GM23248 (cell line): ENCODE results near the gene LDB2. TPM values are rescaled to one million over a fixed set of nuclear protein-coding genes. Genes with fewer than 3 reads are reported as not detected.

Source experiments
- DNase-seq: peaks from one replicate; pipeline ENCODE4 v3.0.0-alpha.2; 2015
- H2AFZ ChIP-seq: fragments of 200-600 bp; sonication (generic); 2 replicates; pipeline ENCODE4 v1.6.1; 2016; ENCODE audit warnings: antibody characterized with exemption
- H3F3A ChIP-seq: fragments of 200-600 bp; sonication (generic); 2 replicates; pipeline ENCODE4 v1.6.1; 2016; ENCODE audit warnings: mild to moderate bottlenecking, antibody characterized with exemption, mixed run types; ENCODE audit not compliant: insufficient read depth
- H3K27ac ChIP-seq: fragments of 200-600 bp; sonication (generic); 2 replicates; pipeline ENCODE4 v1.5.1; 2016; ENCODE audit warnings: mild to moderate bottlenecking
- H3K27me3 ChIP-seq: fragments of 200-600 bp; sonication (generic); replicated peaks from 2 replicates; pipeline ENCODE4 v1.6.1; 2016; ENCODE audit warnings: mild to moderate bottlenecking; ENCODE audit not compliant: insufficient read depth
- H3K36me3 ChIP-seq: fragments of 200-600 bp; sonication (generic); 2 replicates; pipeline ENCODE4 v1.6.1; 2016; ENCODE audit warnings: low read depth, mild to moderate bottlenecking
- H3K4me1 ChIP-seq: fragments of 200-600 bp; sonication (generic); 2 replicates; pipeline ENCODE4 v1.6.1; 2016; ENCODE audit warnings: mild to moderate bottlenecking; ENCODE audit not compliant: insufficient read depth
- H3K4me2 ChIP-seq: fragments of 200-600 bp; sonication (generic); one replicate; pipeline ENCODE4 v1.6.1; 2016; ENCODE audit warnings: mild to moderate bottlenecking; ENCODE audit not compliant: unreplicated experiment
- H3K4me3 ChIP-seq: fragments of 200-600 bp; sonication (generic); 2 replicates; pipeline ENCODE4 v1.5.1; 2016; ENCODE audit warnings: mild to moderate bottlenecking
- H3K79me2 ChIP-seq: fragments of 200-600 bp; sonication (generic); 2 replicates; pipeline ENCODE4 v1.6.1; 2016; ENCODE audit warnings: mild to moderate bottlenecking; ENCODE audit not compliant: insufficient read depth
- H3K9ac ChIP-seq: fragments of 200-600 bp; sonication (generic); 2 replicates; pipeline ENCODE4 v1.6.1; 2016; ENCODE audit warnings: mild to moderate bottlenecking
- H3K9me2 ChIP-seq: fragments of 200-600 bp; sonication (generic); 2 replicates; pipeline ENCODE4 v1.6.1; 2016; ENCODE audit warnings: mixed run types, mild to moderate bottlenecking, moderate library complexity; ENCODE audit not compliant: insufficient read depth
- H3K9me3 ChIP-seq: fragments of 200-600 bp; sonication (generic); one replicate; pipeline ENCODE4 v1.6.1; 2017; ENCODE audit warnings: low read depth
- H4K20me1 ChIP-seq: fragments of 200-600 bp; sonication (generic); 2 replicates; pipeline ENCODE4 v1.6.0; 2016; ENCODE audit not compliant: insufficient read depth
- EZH2 ChIP-seq: fragments of 200-600 bp; sonication (generic); IDR thresholded peaks from 2 replicates; pipeline ENCODE4 v1.6.1; 2018; ENCODE audit warnings: antibody characterized with exemption, mild to moderate bottlenecking; ENCODE audit not compliant: insufficient read depth, poor library complexity, severe bottlenecking
- EZH2phosphoT487 ChIP-seq: fragments of 200-600 bp; sonication (generic); IDR thresholded peaks from 2 replicates; pipeline ENCODE4 v1.6.1; 2018; ENCODE audit warnings: antibody characterized with exemption, moderate library complexity, mild to moderate bottlenecking, low read depth; ENCODE audit not compliant: insufficient read depth
- WGBS, 2 experiments: methylation state at CpG; one replicate each; pipeline ENCODE4 v1.1.6; 2015 to 2017; ENCODE audit warnings: low lambda C conversion rate in 2 of 2, low coverage in 1 of 2; ENCODE audit errors: missing lambda C conversion rate in 2 of 2; 5-methylcytosine and 5-hydroxymethylcytosine counted together
- in situ Hi-C: fragments of 300-500 bp; cut with MboI; formaldehyde crosslinking; loops from 2 replicates; pipeline ENCODE4 v1.15.0; 2020
- polyA plus RNA-seq: library from polyadenylated mRNA; unstranded; fragments of >200 nt; fragmentation: Nextera tagmentation; extraction: Ambion mirVana; gene quantifications from 2 replicates; pipeline ENCODE4 v1.2.1, GENCODE V29; 2016
- total RNA-seq: library from RNA; depleted of rRNA; stranded (reverse); fragments of >200 nt; shearing (Covaris generic); gene quantifications from 2 replicates; pipeline ENCODE4 v1.2.3, GENCODE V29; 2014

Gene LDB2
- total and polyA plus RNA-seq, 2 experiments from 2014 or later: 52.8 to 76.6 TPM

GRCh38 chr4:16582526-16582925 lies 315.9 kb downstream of the LDB2 start:
- Histone ChIP-seq H3K9ac (no peak overlapping the region), H3K27ac (no peak overlapping the region), H3K27me3 (no peaks in the 10 kb centered on the region), H2AFZ (no peak overlapping the region), H3K79me2 (no peaks in the 10 kb centered on the region), H3K36me3 (no peaks in the 10 kb centered on the region), H3K4me3 (no peak overlapping the region), H3K4me2 (no peak overlapping the region), H3K4me1 (peaks cover 29% of the 10 kb centered on the region), H4K20me1 (no peaks in the 10 kb centered on the region), H3F3A (peaks cover 33% of the 10 kb centered on the region), H3K9me3 (no peaks in the 10 kb centered on the region), H3K9me2 (no peaks in the 10 kb centered on the region)
- no peak for TF ChIP-seq EZH2phosphoT487
- in situ Hi-C loops: no loop called here
- WGBS, 2 experiments: 98 to 99% methylated on average over 10 of the region's 10 CpGs
- DNase-seq: no peak

- Histone ChIP-seq H3K4me2 (no peak overlapping the region), H3K4me1 (peaks cover 29% of the 10 kb centered on the region), H3K9me2 (0 out of 2 replicates have a peak, but pooled peaks cover under 1% of the 10 kb centered on the region), H3K27me3 (no peaks in the 10 kb centered on the region), H2AFZ (no peak overlapping the region), H3K36me3 (no peaks in the 10 kb centered on the region), H3K79me2 (peaks cover under 1% of the 10 kb centered on the region; the same call in 1 of the 2 replicates), H3F3A (peaks cover 33% of the 10 kb centered on the region), H3K9me3 (no peaks in the 10 kb centered on the region), H3K4me3 (no peak overlapping the region), H3K9ac (no peak overlapping the region), H4K20me1 (no peaks in the 10 kb centered on the region), H3K27ac (no peak overlapping the region)
- DNase-seq: no peak
- in situ Hi-C loops: no loop called here
- TF ChIP-seq EZH2 (no peak), EZH2phosphoT487 (no peak)
- 92 to 100% methylated on average over 3 of the region's 3 CpGs for WGBS, 2 experiments
These were observed 316.4 kb downstream of the LDB2 start for GRCh38 chr4:16582036-16582435.

- Histone ChIP-seq H3K27me3 (no peaks in the 10 kb centered on the region), H4K20me1 (no peaks in the 10 kb centered on the region), H2AFZ (no peak overlapping the region), H3K9me3 (no peaks in the 10 kb centered on the region), H3K9me2 (0 out of 2 replicates have a peak, but pooled peaks cover 3% of the 10 kb centered on the region), H3K79me2 (peaks cover 7% of the 10 kb centered on the region; the same call in 1 of the 2 replicates), H3K4me3 (no peak overlapping the region), H3K36me3 (no peaks in the 10 kb centered on the region), H3K4me2 (no peak overlapping the region), H3K4me1 (peaks cover 28% of the 10 kb centered on the region), H3K27ac (no peak overlapping the region), H3F3A (peaks cover 33% of the 10 kb centered on the region), H3K9ac (no peak overlapping the region)
- DNase-seq: no peak
- WGBS, 2 experiments: 93 to 96% methylated on average over 3 of the region's 3 CpGs
- in situ Hi-C loops: no loop called here
- TF ChIP-seq EZH2 (no peak), EZH2phosphoT487 (no peak)
These were observed 317.3 kb downstream of the LDB2 start for GRCh38 chr4:16581117-16581516.

- in situ Hi-C loops: no loop called here
- peaks cover 22% of the 10 kb centered on the region for H3K4me1 ChIP-seq
- no peak overlapping the region for H3K27ac ChIP-seq
- H3K27me3 ChIP-seq: no peaks in the 10 kb centered on the region
- H3K9ac ChIP-seq: no peak overlapping the region
- no peaks in the 10 kb centered on the region for H3K36me3 ChIP-seq
- H2AFZ ChIP-seq: no peak overlapping the region
- no peak overlapping the region for H3K4me3 ChIP-seq
- no peaks in the 10 kb centered on the region for H3K9me3 ChIP-seq
- TF ChIP-seq EZH2phosphoT487 (no peak), EZH2 (no peak)
- 0 out of 2 replicates have a peak, but pooled peaks cover 3% of the 10 kb centered on the region for H3K9me2 ChIP-seq
- no peaks in the 10 kb centered on the region for H4K20me1 ChIP-seq
- peaks cover 7% of the 10 kb centered on the region; the same call in 1 of the 2 replicates for H3K79me2 ChIP-seq
- peaks cover 33% of the 10 kb centered on the region for H3F3A ChIP-seq
- DNase-seq: no peak
- no peak overlapping the region for H3K4me2 ChIP-seq
These were observed 317.9 kb downstream of the LDB2 start for GRCh38 chr4:16580514-16580913.

GRCh38 chr4:16579866-16580265 lies 318.6 kb downstream of the LDB2 start:
- no peaks in the 10 kb centered on the region for H3K9me3 ChIP-seq
- H3K36me3 ChIP-seq: no peaks in the 10 kb centered on the region
- peaks cover 7% of the 10 kb centered on the region; the same call in 1 of the 2 replicates for H3K79me2 ChIP-seq
- TF ChIP-seq EZH2phosphoT487 (no peak), EZH2 (no peak)
- no peaks in the 10 kb centered on the region for H4K20me1 ChIP-seq
- 31 to 49% methylated on average over 3 of the region's 3 CpGs for WGBS, 2 experiments
- peak overlapping the region; percentile 28 for H3K27ac ChIP-seq
- no peak overlapping the region for H3K4me3 ChIP-seq
- in situ Hi-C loops: no loop called here
- H3K4me1 ChIP-seq: peaks cover 18% of the 10 kb centered on the region
- H3K27me3 ChIP-seq: no peaks in the 10 kb centered on the region
- H3K9me2 ChIP-seq: peaks cover 3% of the 10 kb centered on the region; the same call in 1 of the 2 replicates
- peak overlapping the region; percentile 21 for H3K4me2 ChIP-seq
- H3K9ac ChIP-seq: no peak overlapping the region; the same call in 1 of the 2 replicates
- peak; percentile 69 for DNase-seq
- peaks cover 33% of the 10 kb centered on the region for H3F3A ChIP-seq
- no peak overlapping the region for H2AFZ ChIP-seq
